ENCODE data around the gene CAMK2D.
"Not testable (repeated sequence)": the region's sequence is repeated elsewhere in the genome, so short reads cannot be mapped to it uniquely, and the experiment has no call there.

Gene CAMK2D

GRCh38 chr4:113761620-113762185 is at the start of gene CAMK2D:
Gene CAMK2D, minus strand, starts transcription at chr4:113761738. Its CDS starts 670 bp downstream, at chr4:113761068.
- peak; percentile 84 for DNase-seq

GRCh38 chr4:113810906-113811305 is 49.4 kb upstream of the CAMK2D start:
- DNase-seq, result no peak

DNA sequence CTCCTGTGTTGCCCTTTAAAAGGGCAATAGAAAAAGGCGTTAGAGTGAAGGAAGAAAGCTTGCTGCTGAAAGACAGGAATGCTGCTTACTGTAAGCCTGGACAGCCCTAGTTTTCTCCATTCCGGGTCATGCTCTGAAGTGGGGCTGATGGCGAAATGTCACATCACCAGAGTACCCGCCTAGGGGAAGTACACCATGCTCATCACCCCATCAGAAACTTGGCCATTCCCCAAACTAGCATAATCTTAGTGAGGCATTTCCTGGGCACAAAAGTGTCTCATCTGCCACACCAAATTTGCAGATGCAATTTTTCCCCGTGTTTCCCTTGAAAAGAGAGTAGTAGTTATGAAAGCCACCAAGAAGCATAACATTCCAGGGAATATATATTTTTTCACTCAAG is 47.8 kb upstream of the CAMK2D start:
- peak; percentile 64 for DNase-seq

GRCh38 chr4:113806850-113807249 is 45.3 kb upstream of the CAMK2D start:
- DNase-seq, result no peak

DNA sequence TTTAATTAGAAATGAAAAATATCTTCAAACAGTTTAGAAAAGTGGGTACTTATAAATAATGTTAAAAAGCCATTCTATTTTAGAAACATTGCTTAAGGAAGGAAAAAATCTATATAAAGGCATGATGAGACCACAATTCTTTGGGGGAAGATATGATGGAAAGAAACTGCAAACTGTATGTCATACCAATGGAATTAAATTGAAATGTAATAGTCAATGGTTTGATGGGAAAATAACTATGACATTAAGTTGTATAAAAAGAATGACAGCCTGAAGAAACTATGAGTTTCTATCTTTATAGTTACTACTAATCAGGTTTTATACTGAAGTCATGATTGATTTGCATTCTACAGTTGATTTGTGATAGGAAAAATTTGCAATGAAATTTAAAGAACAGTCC is 40.3 kb upstream of the CAMK2D start:
- DNase-seq, result no peak

GRCh38 chr4:113796381-113796780 is 34.8 kb upstream of the CAMK2D start:
- not testable (repeated sequence) for DNase-seq

DNA sequence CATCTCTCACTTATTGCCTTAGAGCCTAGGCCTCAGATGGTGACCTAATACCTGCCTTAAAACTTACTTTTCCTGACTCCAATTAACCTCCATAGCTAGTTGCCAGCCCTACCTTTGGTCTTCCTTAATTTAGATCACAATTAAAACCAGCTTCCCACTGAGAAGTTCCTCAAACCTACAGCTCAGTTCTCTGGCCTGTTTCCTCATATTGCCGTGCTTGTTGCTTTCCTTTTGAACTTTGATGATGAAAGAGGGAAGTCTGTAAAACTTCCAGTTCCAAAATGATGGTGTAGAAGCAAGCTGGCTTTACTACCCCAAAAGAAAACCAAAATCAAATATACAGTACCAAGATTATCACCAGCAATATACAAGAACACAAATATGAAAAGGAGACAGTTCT is 28.9 kb upstream of the CAMK2D start:
- no peak for DNase-seq

- DNase-seq, result no peak
These were observed 27.4 kb upstream of the CAMK2D start for GRCh38 chr4:113788888-113789287.

DNA sequence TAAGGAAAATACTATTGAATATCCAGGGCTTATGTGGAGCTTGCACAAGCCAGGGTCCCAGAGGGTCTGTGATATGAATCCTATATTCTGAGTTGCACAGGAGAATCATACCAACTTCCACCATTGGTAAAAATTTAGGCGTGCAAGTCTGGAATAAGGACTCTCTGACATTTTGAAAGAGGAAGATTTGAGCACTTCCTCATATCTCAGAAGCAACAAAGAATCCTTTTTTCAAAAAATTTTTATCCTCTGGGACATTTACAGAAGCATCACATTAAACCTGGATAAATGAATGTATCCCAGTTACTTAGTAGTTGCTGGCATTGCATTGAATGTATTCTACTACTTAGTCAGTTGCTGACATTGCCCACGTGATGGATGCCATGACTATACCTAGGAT is 24.2 kb upstream of the CAMK2D start:
- DNase-seq, result no peak

DNA sequence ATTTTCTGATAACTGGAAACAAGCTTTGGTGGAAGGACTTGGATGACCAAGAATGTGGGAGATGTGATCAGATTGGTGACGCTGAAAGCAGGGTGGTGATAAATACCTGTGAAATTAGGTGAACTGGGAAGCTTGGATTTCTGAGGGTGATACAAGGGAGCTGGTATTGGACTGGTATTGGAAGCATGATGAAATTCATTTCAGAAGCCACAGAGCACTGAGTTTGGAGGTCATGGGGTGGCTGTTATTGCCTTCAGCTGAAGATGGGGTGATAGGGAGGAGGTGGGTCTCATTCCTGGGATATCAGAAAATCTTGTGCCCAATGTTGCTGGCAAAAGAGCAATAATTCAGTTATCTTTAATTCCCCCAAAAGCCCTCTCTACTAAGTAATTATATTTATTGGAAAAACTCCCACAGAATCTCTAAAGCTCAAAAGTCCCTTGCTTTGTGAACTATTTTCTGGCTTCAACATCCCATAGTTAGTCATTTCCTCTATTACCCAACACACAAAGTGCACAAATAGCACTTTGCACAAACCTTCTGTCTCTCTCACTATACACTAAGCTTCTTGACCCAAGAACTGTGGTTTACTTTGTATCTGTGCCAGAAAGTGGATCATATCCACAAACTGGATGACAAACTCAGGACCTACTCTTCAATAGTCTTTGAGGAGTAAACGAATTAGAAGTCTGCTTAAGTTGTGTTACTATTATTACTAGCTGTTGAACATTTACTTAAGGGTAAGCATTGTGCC is 23.1 kb upstream of the CAMK2D start:
- DNase-seq, result no peak

DNA sequence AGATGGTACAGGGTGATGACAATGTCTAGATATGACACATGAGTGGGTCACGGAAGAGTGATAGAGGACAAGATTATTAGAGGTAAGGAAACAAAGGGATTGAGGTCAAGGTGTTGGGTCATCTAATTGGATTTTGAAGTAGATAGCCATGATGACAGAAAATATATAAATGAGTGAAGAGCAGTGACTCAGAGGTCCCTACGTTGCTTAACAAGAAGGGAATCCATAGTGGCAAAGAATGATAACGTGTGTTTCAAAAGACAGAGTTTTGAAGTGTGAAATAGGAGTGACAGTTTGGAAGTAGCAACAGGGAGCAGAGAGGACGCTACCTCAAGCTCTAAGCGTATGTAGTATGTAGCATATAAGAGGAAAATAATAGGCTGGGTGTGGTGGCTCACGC is 22.2 kb upstream of the CAMK2D start:
- DNase-seq, result no peak

- no peak for DNase-seq
These were observed 21.8 kb upstream of the CAMK2D start for GRCh38 chr4:113783289-113783688.

DNA sequence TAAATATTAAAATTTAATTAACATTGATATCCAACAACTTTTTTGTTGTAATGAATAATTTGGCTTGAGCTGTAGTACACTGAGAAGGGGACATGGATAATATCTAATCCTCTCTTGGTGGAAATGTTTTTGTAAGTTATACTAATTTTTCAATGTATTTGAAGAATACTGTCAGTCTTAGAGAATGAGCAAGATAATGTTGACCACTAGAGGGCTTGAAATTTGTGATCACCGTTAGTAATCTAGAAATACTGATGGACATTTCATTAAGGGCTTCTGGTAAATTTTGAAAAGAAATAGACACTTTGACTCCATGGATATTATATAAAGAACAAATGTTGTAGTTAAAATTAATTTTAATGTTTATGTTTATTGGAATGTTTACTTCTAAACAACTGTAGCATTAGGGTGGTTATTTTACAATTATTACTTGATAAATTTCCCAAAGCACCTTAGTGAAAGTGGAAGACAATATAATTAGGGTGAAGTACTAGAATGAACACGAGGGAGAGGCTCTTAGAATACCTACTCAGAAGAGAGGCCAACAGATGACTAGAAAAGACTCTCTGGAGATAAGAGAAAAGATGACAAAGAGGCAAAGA is 20.0 kb upstream of the CAMK2D start:
- no peak for DNase-seq

GRCh38 chr4:113776679-113777078 is 15.1 kb upstream of the CAMK2D start:
- DNase-seq, result no peak

DNA sequence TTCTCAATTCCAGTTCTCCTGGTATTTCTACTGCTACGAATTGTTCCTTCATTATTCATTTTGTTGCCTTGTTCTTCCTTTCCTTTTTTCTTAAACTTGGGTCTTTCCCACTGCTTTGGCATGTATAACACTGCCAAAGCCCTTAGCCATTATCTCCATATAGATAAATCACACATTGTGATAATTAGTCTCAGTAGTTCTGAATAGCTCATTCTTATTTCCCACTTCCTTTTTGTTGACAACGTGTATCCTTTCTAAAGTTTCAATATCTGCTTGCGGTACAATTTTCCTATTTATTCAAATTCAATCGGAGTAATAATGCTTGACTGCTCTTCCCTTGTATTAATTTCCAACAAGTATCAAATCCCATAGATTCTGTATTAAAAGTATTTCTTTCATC is 14.5 kb upstream of the CAMK2D start:
- DNase-seq, result no peak

DNA sequence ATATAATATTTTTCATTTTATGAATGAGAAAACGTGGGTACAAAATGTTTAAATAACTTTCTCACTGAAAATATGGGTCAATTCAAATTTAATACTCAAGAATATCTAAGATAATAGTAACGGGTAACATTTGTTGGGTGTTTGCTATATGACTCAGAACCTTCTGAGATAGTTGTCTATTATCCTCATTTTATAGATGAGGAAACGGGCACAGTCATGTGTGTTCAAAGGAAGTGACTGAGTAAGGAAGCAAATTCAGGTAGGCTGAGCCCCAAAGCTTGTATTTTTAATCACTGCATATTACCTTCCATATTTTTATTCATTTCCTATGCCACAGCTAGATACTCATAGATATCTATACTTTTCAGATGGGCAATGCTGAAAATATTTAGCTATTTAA is 12.2 kb upstream of the CAMK2D start:
- no peak for DNase-seq

- no peak for DNase-seq
These were observed 11.5 kb upstream of the CAMK2D start for GRCh38 chr4:113773014-113773413.

GRCh38 chr4:113772319-113772718 is 10.8 kb upstream of the CAMK2D start:
- DNase-seq, result no peak

DNA sequence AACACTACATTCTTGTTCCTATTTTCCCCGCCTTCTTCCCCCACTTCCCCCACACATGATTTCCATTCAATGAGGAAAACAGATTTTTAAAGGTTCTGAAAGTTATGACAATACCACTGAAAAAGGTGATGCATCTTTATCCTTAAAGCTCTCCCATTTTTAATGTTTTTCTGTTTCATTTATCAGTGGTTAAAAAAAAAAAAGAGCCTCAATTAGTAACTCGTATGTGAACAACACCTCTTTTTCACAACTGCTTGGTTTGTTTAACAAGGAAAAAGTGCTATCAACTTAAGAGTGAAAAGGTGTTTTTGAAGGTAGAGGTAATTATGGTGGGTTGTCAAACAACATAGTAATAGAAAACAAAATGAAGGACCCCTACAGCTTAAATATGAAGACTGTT is 8.2 kb upstream of the CAMK2D start:
- DNase-seq, result no peak

DNA sequence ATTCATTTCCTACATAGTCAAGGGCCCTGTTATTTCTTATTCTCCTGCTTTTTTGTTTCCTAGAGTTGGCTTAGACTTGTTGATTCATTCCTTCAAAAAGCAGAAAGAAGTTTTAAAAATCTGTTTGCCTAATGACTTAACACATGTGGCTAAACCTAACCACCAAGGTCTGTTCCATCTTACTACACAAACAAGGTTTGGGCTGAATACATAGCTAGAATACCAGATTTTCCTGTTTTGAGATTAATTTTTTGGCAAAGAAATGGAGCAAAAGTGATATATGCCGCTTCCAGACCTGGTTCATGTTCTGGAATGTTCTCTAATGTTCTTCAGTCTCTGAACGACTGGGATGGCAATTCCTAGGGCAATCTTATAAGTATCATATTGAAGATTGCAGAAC is 7.4 kb upstream of the CAMK2D start:
- no peak for DNase-seq

DNA sequence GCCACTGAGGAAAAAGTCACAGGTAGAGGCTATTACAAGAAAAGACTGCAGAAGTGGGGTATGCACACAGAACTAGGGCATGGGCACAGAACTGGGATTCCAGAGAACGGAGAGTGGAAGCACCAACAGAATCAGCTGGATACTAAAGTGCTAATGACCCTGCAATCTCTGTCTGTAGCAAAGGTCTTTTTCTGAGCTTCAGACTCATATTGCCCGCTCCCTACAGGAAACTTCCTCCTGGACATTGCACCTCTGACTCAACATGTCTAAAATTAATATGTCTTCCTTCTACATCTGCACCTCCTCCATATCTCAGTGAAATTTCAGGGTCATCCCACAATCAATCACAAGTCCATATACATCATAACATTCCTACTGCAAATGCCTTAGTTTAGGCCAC is 5.3 kb upstream of the CAMK2D start:
- no peak for DNase-seq

- DNase-seq, result no peak
These were observed 3.3 kb upstream of the CAMK2D start for GRCh38 chr4:113764720-113765264.

DNA sequence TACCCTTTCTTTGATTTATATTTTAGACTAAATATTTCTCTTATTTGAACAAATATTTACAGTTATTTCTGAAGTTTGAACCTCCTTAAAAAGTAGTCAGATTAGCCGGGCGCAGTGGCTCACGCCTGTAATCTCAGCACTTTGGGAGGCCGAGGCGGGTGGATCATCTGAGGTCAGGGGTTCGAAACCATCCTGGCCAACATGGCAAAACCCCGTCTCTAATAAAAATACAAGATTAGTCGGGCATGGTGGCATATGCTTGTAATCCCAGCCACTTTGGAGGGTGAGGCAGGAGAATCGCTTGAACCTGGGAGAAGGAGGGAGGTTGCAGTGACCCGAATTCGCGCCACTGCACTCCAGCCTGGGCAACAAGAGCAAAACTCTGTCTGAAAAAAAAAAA is 2.4 kb upstream of the CAMK2D start:
- DNase-seq, result not testable (repeated sequence)

DNA sequence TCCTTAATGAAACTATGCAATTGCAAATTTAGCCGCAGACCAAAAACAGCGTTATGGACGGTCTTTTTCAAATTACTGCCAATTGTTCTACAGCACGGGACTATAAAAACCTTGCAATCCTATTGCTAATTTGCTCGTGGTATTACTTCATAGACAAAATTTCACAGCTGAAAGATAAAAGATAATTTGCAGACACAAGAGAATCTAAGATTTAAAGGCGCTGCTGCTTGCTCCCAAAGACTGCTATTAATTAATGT is 1.4 kb upstream of the CAMK2D start:
- no peak for DNase-seq
